Stomach (tissue), 9 donors: ENCODE measurements around the gene TRIM29. TPM values are rescaled to one million over a fixed set of nuclear protein-coding genes. Genes with fewer than 3 reads are reported as not detected.

ENCODE experiments used
- DNase-seq, 2 donors: peaks; one replicate each; pipeline versions ENCODE4 v3.0.0 to v3.0.0-alpha.2; 2013 to 2019
- H3K27ac ChIP-seq, 5 donors: fragments of 200-600 bp in 4 of 5; sonication (generic) in 4 of 5; one replicate each; pipeline ENCODE4 v1.5.1; 2013 to 2019; ENCODE audit warnings: mild to moderate bottlenecking in 1 of 5, moderate library complexity in 1 of 5
- H3K27me3 ChIP-seq, 3 donors: fragments of 200-600 bp; sonication (generic); one replicate each; pipeline ENCODE4 v1.5.1; 2017 to 2019; ENCODE audit warnings: mixed run types in 1 of 3
- H3K36me3 ChIP-seq, 4 donors: fragments of 200-600 bp; sonication (generic); 1 replicate in 3 of 4; 2 replicates in 1 of 4; pipeline ENCODE4 v1.5.1; 2016 to 2019
- H3K4me1 ChIP-seq, 4 donors: fragments of 200-600 bp; sonication (generic); one replicate each; pipeline ENCODE4 v1.5.1; 2016 to 2019
- H3K4me3 ChIP-seq, 4 donors: fragments of 200-600 bp; sonication (generic) in 3 of 4; one replicate each; pipeline ENCODE4 v1.5.1; 2016 to 2019; ENCODE audit warnings: mild to moderate bottlenecking in 1 of 4
- H3K9me3 ChIP-seq, 4 donors: fragments of 200-600 bp; sonication (generic); one replicate each; pipeline ENCODE4 v1.5.1; 2016 to 2019
- EP300 ChIP-seq: sonication (generic); formaldehyde crosslinking; IDR thresholded peaks from one replicate; pipeline ENCODE4 v1.6.1; 2017; ENCODE audit warnings: antibody characterized with exemption
- POLR2A ChIP-seq, 4 donors: fragments of 450-650 bp; IDR thresholded peaks; one replicate each; pipeline ENCODE4 v1.6.1; 2016; ENCODE audit warnings: antibody characterized with exemption in 4 of 4, control low read depth in 2 of 4, mild to moderate bottlenecking in 1 of 4, moderate library complexity in 1 of 4
- POLR2AphosphoS5 ChIP-seq, 3 donors: sonication (generic); formaldehyde crosslinking; IDR thresholded peaks; one replicate each; pipeline ENCODE4 v1.6.1; 2016; ENCODE audit warnings: antibody characterized with exemption in 3 of 3
- WGBS, 5 donors: extraction: QIAGEN DNeasy Blood & Tissue Kit in 3 of 5; methylation state at CpG; one replicate each; pipeline versions ENCODE4 v1.1.5 to v1.1.7; 2013 to 2018; 5-methylcytosine and 5-hydroxymethylcytosine counted together
- intact Hi-C: fragments of 100-400 bp; cut with DNase I; formaldehyde crosslinking; loops from one replicate; pipeline ENCODE4 v1.15.1; 2023; ENCODE audit warnings: low total_unique reads
- polyA plus RNA-seq, 3 donors: library from polyadenylated mRNA; stranded (reverse); fragments of 200-250 nt; gene quantifications; one replicate each; pipeline ENCODE4 v1.2.3, GENCODE V29; 2013
- total RNA-seq, 5 donors: library from RNA; depleted of rRNA; stranded (reverse); fragments of >200 nt; gene quantifications; one replicate each; pipeline versions ENCODE4 v1.1.0 to v1.2.3, GENCODE V29; 2014 to 2016
- TF ChIP-seq, protein P1 (sequence below), 7 experiments: fragments of 450-650 bp in 4 of 7; fragments of 200-600 bp in 3 of 7; sonication (generic) in 3 of 7; IDR thresholded peaks; one replicate each; pipeline ENCODE4 v1.5.1; 2016 to 2019; ENCODE audit warnings: antibody characterized with exemption in 7 of 7, control low read depth in 2 of 7, mild to moderate bottlenecking in 1 of 7
- donor health status: healthy with polysubstance abuse.
- donor health status: Bipolar disorder and iron deficiency.
- donor health status: healthy.

Gene TRIM29
- total and polyA plus RNA-seq, 8 donors = 1.4 to 287 (median 2.2) TPM; not detected in 2

DNA sequence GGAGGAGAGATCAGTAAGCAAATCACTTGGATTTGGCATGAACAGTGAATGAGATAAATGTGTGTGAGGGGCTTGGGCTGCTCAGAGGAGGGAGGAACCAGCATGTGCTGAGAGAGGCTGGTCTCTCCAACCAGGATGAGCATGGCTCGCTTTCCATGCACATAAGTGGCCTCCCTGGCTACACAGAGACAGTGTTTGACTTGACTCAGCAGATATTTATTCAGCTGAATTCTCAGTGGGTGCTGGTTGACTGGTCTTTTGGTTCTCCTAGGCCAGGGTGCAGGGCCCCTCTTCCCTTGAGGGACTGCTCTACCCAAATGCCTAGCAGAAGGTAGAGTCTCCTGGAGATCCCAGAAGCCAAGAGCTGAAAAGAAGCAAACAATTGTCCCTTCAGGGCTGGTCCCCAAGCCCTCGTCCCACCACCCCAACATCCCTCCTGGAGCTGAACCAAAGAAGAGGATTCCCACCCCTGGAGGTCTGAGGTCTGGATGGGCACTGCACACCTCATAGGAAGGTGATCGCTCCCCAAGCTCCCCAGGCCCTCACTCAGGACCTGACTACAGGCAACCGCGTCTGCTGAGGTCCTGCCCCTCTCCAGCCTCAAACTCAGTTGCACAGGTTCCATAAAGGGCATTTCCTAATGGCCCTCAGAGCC lies 3.3 kb upstream of the TRIM29 start:
- Histone ChIP-seq H3K4me3 (no peak overlapping the region), H3K9me3 (no peaks in the 10 kb centered on the region), H3K27me3 (peaks cover 0 to 75% (median 11%) of the 10 kb centered on the region in 3 donors), H3K27ac (no peak overlapping the region), H3K36me3 (no peaks in the 10 kb centered on the region), H3K4me1 (peaks cover 0 to 6% (median 0%) of the 10 kb centered on the region in 4 donors)
- whole genome bisulfite sequencing, 5 donors = 69 to 82% (median 72%) methylated on average over 3 to 5 of the region's 5 CpGs
- intact Hi-C loops = no loop called here
- TF ChIP-seq, protein P1, sequence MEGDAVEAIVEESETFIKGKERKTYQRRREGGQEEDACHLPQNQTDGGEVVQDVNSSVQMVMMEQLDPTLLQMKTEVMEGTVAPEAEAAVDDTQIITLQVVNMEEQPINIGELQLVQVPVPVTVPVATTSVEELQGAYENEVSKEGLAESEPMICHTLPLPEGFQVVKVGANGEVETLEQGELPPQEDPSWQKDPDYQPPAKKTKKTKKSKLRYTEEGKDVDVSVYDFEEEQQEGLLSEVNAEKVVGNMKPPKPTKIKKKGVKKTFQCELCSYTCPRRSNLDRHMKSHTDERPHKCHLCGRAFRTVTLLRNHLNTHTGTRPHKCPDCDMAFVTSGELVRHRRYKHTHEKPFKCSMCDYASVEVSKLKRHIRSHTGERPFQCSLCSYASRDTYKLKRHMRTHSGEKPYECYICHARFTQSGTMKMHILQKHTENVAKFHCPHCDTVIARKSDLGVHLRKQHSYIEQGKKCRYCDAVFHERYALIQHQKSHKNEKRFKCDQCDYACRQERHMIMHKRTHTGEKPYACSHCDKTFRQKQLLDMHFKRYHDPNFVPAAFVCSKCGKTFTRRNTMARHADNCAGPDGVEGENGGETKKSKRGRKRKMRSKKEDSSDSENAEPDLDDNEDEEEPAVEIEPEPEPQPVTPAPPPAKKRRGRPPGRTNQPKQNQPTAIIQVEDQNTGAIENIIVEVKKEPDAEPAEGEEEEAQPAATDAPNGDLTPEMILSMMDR (IDR thresholded peaks at IDR 0.05) = no peak
- no peak for TF ChIP-seq POLR2AphosphoS5 (IDR thresholded peaks at IDR 0.05)
- TF ChIP-seq EP300 = no peak
- no peak for TF ChIP-seq POLR2A (IDR thresholded peaks at IDR 0.05)
- DNase-seq = peak; percentile 1 to 15

DNA sequence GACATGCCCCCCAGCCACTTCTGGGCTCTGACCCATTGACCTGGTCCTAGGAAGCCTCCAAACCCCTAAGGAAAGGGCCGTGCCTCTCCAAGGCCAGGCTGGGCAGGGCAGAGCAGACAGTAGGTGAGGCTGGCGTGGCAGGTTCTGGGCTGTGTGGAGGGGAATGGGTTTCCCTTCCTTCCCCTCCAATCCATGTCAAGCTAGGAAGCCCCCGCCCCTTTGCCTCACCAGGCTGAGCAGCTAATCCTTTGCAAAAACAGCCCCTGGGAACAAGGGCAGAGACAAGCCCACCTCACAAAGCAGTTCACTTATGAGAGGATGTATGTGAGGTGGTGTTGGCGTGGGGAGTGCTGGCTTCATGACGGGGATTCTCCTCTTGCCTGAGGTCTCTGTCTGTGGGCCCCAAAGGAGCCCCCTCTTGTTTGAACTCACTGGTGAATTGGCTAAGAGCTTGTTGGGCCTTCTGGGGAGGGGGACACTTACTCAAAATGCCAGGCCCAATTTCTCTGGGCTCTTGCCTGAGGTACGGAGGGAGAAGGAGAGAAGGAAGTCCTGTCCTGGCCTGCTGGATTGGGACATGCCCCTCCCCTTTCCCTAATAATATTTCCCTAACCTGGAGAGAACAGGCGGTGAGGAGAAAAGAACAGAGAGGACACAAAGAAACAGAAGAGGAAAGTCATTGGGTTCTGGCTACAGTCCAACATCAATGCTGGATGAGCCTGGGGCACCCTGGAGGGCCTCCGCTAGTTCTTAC lies 1.6 kb upstream of the TRIM29 start:
- Histone ChIP-seq H3K27ac (no peak overlapping the region), H3K4me1 (peaks cover 0 to 6% (median 0%) of the 10 kb centered on the region in 4 donors), H3K4me3 (no peak overlapping the region), H3K36me3 (no peaks in the 10 kb centered on the region), H3K27me3 (peaks cover 0 to 58% (median under 1%) of the 10 kb centered on the region in 3 donors), H3K9me3 (no peaks in the 10 kb centered on the region)
- intact Hi-C loops = no loop called here
- TF ChIP-seq, protein P1 (IDR thresholded peaks at IDR 0.05) = no peak
- TF ChIP-seq EP300 = no peak
- no peak for TF ChIP-seq POLR2A (IDR thresholded peaks at IDR 0.05)
- no peak for TF ChIP-seq POLR2AphosphoS5 (IDR thresholded peaks at IDR 0.05)
- 82 to 86% (median 85%) methylated on average over 8 of the region's 8 CpGs for WGBS, 5 donors
- peak; percentile 2 to 19 for DNase-seq

DNA sequence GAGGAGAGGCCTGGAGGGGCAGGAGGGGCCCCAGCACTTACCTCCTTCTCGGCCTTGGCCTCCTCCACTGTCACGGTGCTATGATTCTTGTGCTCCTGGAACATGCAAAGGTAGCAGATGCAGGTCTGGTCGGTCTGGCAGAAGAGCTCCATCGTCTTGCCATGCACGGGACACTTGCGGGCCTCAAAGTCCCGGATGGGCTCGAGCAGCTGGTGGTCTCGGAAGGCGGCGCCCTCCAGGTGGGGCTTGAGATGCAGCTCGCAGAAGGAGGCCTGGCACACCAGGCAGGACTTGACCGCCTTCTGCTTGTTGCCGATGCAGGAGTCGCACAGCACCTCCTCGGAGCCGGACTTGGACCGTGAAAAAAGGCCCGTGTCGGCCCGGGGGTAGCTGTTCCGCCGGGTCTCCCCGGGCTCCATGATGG lies 714 bp downstream of the TRIM29 start:
- Histone ChIP-seq H3K27ac (no peak overlapping the region), H3K4me3 (no peak overlapping the region), H3K9me3 (no peaks in the 10 kb centered on the region), H3K27me3 (peaks cover 0 to 46% (median 0%) of the 10 kb centered on the region in 3 donors), H3K36me3 (no peaks in the 10 kb centered on the region), H3K4me1 (peaks cover 0 to 6% (median 0%) of the 10 kb centered on the region in 4 donors)
- peak in 1 of 2 donors; percentile 23 for DNase-seq
- no peak for TF ChIP-seq POLR2AphosphoS5 (IDR thresholded peaks at IDR 0.05)
- no peak for TF ChIP-seq EP300
- no peak for TF ChIP-seq POLR2A (IDR thresholded peaks at IDR 0.05)
- TF ChIP-seq, protein P1 (IDR thresholded peaks at IDR 0.05) = no peak
- intact Hi-C loops = no loop called here
- 88 to 97% (median 95%) methylated on average over 17 to 24 of the region's 24 CpGs for WGBS, 5 donors

DNA sequence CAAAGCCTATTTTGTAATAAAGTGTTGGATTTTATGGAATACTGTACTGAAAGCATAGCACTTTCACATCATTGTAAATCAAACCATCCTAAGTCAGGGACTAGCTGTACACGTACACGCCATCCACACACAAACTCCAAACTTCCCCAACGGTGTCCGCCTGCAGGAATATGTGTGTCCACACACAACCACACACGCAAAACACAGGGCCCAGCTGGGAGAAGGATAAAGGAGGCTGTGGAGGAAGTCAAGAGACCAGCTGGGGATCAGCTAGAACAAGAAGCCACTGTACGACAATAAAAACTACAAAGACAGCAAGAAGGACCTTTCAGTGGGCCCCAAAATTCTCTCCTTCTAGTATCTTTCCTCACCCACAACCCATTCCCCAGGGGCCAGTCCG lies 1.6 kb downstream of the TRIM29 start:
- no peak overlapping the region for H3K4me3 ChIP-seq
- peaks cover 0 to 38% (median 0%) of the 10 kb centered on the region in 3 donors for H3K27me3 ChIP-seq
- intact Hi-C loops = no loop called here
- TF ChIP-seq POLR2AphosphoS5 (IDR thresholded peaks at IDR 0.05) (no peak), POLR2A (IDR thresholded peaks at IDR 0.05) (no peak), EP300 (no peak)
- TF ChIP-seq, protein P1 (IDR thresholded peaks at IDR 0.05) = no peak
- peak in 1 of 2 donors; percentile 17 for DNase-seq
- H3K9me3 ChIP-seq = no peaks in the 10 kb centered on the region
- H3K36me3 ChIP-seq = no peaks in the 10 kb centered on the region
- no peak overlapping the region for H3K27ac ChIP-seq
- peaks cover 0 to 6% (median 0%) of the 10 kb centered on the region in 4 donors for H3K4me1 ChIP-seq
- WGBS, 5 donors = 87 to 94% (median 93%) methylated on average over 7 of the region's 7 CpGs
